Vagina (tissue), 2 donors: ENCODE data around the gene HOXA6. TPM values are rescaled to one million over a fixed set of nuclear protein-coding genes. Genes with fewer than 3 reads are reported as not detected.

Experiments used
- DNase-seq, 2 donors: peaks; one replicate each; pipeline ENCODE4 v3.0.0-alpha.2; 2017; ENCODE audit errors: extremely low spot score in 2 of 2
- H3K27ac ChIP-seq: fragments of 200-600 bp; sonication (generic); one replicate; pipeline ENCODE4 v1.5.1; 2019
- H3K27me3 ChIP-seq: fragments of 200-600 bp; sonication (generic); one replicate; pipeline ENCODE4 v1.5.1; 2019
- H3K36me3 ChIP-seq, 2 donors: fragments of 200-600 bp; sonication (generic); one replicate each; pipeline ENCODE4 v1.5.1; 2017 to 2019
- H3K4me1 ChIP-seq: fragments of 200-600 bp; sonication (generic); one replicate; pipeline ENCODE4 v1.5.1; 2019
- H3K4me3 ChIP-seq, 2 donors: fragments of 200-600 bp; sonication (generic); 1 replicate in 1 of 2; 2 replicates in 1 of 2; pipeline ENCODE4 v1.5.1; 2016 to 2019
- H3K9me3 ChIP-seq: fragments of 200-600 bp; sonication (generic); one replicate; pipeline ENCODE4 v1.5.1; 2019
- CTCF ChIP-seq, 3 experiments: fragments of 450-650 bp in 2 of 3; fragments of 200-600 bp in 1 of 3; sonication (generic) in 1 of 3; IDR thresholded peaks; one replicate each; pipeline ENCODE4 v1.5.1; 2017 to 2019; ENCODE audit warnings: antibody characterized with exemption in 3 of 3, mild to moderate bottlenecking in 2 of 3, moderate library complexity in 2 of 3
- POLR2A ChIP-seq, 2 donors: fragments of 450-650 bp; IDR thresholded peaks; one replicate each; pipeline ENCODE4 v1.6.1; 2017; ENCODE audit warnings: antibody characterized with exemption in 2 of 2, mild to moderate bottlenecking in 2 of 2, moderate library complexity in 2 of 2
- POLR2AphosphoS5 ChIP-seq, 2 donors: sonication (generic); formaldehyde crosslinking; IDR thresholded peaks; one replicate each; pipeline ENCODE4 v1.9.0; 2017; ENCODE audit warnings: antibody characterized with exemption in 2 of 2, mild to moderate bottlenecking in 2 of 2, low read depth in 1 of 2; ENCODE audit not compliant: insufficient read depth in 1 of 2
- intact Hi-C: fragments of 100-400 bp; cut with DNase I; formaldehyde crosslinking; loops from one replicate; pipeline ENCODE4 v1.15.1; 2023
- total RNA-seq: library from RNA; depleted of rRNA; stranded (reverse); fragments of >200 nt; gene quantifications from one replicate; pipeline ENCODE4 v1.2.3, GENCODE V29; 2016

HOXA6 gene
- total RNA-seq, 1 donor from 2014 or later = 1.7 TPM

GRCh38 chr7:27189295-27189996, 41.9 kb upstream of the HOXA6 start:
- DNase-seq = no peak
- Histone ChIP-seq H3K9me3 (no peaks in the 10 kb centered on the region), H3K27me3 (no peaks in the 10 kb centered on the region), H3K27ac (peak overlapping the region; percentile 99), H3K4me1 (peaks cover 55% of the 10 kb centered on the region), H3K36me3 (no peaks in the 10 kb centered on the region), H3K4me3 (peak overlapping the region; percentile 64 to 88)
- intact Hi-C loops = no loop called here
- TF ChIP-seq CTCF (IDR thresholded peaks at IDR 0.05) (no peak), POLR2A (IDR thresholded peaks at IDR 0.05) (peak in 1 of 2 donors; percentile 49), POLR2AphosphoS5 (IDR thresholded peaks at IDR 0.05; ENCODE audit: insufficient read depth in 1 of 2, low read depth in 1 of 2) (peak in 1 of 2 donors; percentile 89)

GRCh38 chr7:27188386-27189294, 41.1 kb upstream of the HOXA6 start:
- DNase-seq = no peak
- H3K36me3 ChIP-seq = no peaks in the 10 kb centered on the region
- H3K4me3 ChIP-seq = peak overlapping the region; percentile 64 to 88
- intact Hi-C loops = no loop called here
- peaks cover 59% of the 10 kb centered on the region for H3K4me1 ChIP-seq
- H3K27me3 ChIP-seq = no peaks in the 10 kb centered on the region
- no peak for TF ChIP-seq CTCF (IDR thresholded peaks at IDR 0.05)
- no peak for TF ChIP-seq POLR2AphosphoS5 (IDR thresholded peaks at IDR 0.05; ENCODE audit: insufficient read depth in 1 of 2, low read depth in 1 of 2)
- TF ChIP-seq POLR2A (IDR thresholded peaks at IDR 0.05) = no peak
- peak overlapping the region; percentile 99 for H3K27ac ChIP-seq
- no peaks in the 10 kb centered on the region for H3K9me3 ChIP-seq

- intact Hi-C loops = no loop called here
- Histone ChIP-seq H3K27me3 (no peaks in the 10 kb centered on the region), H3K4me1 (peaks cover 62% of the 10 kb centered on the region), H3K4me3 (peak overlapping the region; percentile 64 to 88), H3K36me3 (no peaks in the 10 kb centered on the region), H3K27ac (peak overlapping the region; percentile 99), H3K9me3 (no peaks in the 10 kb centered on the region)
- DNase-seq = no peak
- TF ChIP-seq POLR2A (IDR thresholded peaks at IDR 0.05) = no peak
- TF ChIP-seq CTCF (IDR thresholded peaks at IDR 0.05) = peak in 1 of 3 experiments; percentile 3
These were observed 40.2 kb upstream of the HOXA6 start for GRCh38 chr7:27187475-27188385.

GRCh38 chr7:27186668-27187474, 39.3 kb upstream of the HOXA6 start:
- no peak for TF ChIP-seq POLR2AphosphoS5 (IDR thresholded peaks at IDR 0.05; ENCODE audit: insufficient read depth in 1 of 2, low read depth in 1 of 2)
- TF ChIP-seq CTCF (IDR thresholded peaks at IDR 0.05) = no peak
- TF ChIP-seq POLR2A (IDR thresholded peaks at IDR 0.05) = no peak
- H3K27me3 ChIP-seq = no peaks in the 10 kb centered on the region
- H3K27ac ChIP-seq = peak overlapping the region; percentile 99

More at GRCh38 chr7:27186668-27187474, 39.3 kb upstream of the HOXA6 start:
- Histone ChIP-seq H3K9me3 (no peaks in the 10 kb centered on the region), H3K4me3 (peak overlapping the region; percentile 64 to 88), H3K36me3 (no peaks in the 10 kb centered on the region), H3K4me1 (peaks cover 67% of the 10 kb centered on the region)
- intact Hi-C loops = no loop called here
- DNase-seq = no peak
